ENCODE measurements around the gene HASPIN. TPM values are rescaled to one million over a fixed set of nuclear protein-coding genes. Genes with fewer than 3 reads are reported as not detected.
A peak's percentile ranks its signal among the peaks of the same experiment; 100 is the strongest.
"Not testable (repeated sequence)": the region's sequence is repeated elsewhere in the genome, so short reads cannot be mapped to it uniquely, and the experiment has no call there.

Gene HASPIN
- total RNA-seq, 2 experiments from 2014 or later, result 20.7 to 21.3 TPM

GRCh38 chr17:3699951-3700350 lies 23.8 kb upstream of the HASPIN start:
- no peak overlapping the region for H3K27ac Mint-ChIP-seq
- DNase-seq, result no peak
- peaks cover 11% of the 10 kb centered on the region for H3K36me3 Mint-ChIP-seq (ENCODE audit: low read depth)
- TF ChIP-seq, protein P1, sequence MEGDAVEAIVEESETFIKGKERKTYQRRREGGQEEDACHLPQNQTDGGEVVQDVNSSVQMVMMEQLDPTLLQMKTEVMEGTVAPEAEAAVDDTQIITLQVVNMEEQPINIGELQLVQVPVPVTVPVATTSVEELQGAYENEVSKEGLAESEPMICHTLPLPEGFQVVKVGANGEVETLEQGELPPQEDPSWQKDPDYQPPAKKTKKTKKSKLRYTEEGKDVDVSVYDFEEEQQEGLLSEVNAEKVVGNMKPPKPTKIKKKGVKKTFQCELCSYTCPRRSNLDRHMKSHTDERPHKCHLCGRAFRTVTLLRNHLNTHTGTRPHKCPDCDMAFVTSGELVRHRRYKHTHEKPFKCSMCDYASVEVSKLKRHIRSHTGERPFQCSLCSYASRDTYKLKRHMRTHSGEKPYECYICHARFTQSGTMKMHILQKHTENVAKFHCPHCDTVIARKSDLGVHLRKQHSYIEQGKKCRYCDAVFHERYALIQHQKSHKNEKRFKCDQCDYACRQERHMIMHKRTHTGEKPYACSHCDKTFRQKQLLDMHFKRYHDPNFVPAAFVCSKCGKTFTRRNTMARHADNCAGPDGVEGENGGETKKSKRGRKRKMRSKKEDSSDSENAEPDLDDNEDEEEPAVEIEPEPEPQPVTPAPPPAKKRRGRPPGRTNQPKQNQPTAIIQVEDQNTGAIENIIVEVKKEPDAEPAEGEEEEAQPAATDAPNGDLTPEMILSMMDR (IDR thresholded peaks at IDR 0.05), result no peak
- ChIA-PET POLR2A (interaction anchor here (7.6 kb wide), 1 partner anchor 10 kb away, joined by 75 read pairs; no protein-coding TSS in a partner anchor), CTCF (interaction anchor here (1.4 kb wide), 1 partner anchor 17 kb away, joined by 4 read pairs; no protein-coding TSS in a partner anchor)
- no peak for ATAC-seq
- H3K27me3 Mint-ChIP-seq, result no peaks in the 10 kb centered on the region
- H3K4me1 Mint-ChIP-seq (ENCODE audit: low read depth), result peaks cover 7% of the 10 kb centered on the region
- intact Hi-C loops (cut with micrococcal nuclease), result no loop called here
- H3K4me3 Mint-ChIP-seq, result no peak overlapping the region
- H3K9me3 Mint-ChIP-seq, result peaks cover 14% of the 10 kb centered on the region

DNA sequence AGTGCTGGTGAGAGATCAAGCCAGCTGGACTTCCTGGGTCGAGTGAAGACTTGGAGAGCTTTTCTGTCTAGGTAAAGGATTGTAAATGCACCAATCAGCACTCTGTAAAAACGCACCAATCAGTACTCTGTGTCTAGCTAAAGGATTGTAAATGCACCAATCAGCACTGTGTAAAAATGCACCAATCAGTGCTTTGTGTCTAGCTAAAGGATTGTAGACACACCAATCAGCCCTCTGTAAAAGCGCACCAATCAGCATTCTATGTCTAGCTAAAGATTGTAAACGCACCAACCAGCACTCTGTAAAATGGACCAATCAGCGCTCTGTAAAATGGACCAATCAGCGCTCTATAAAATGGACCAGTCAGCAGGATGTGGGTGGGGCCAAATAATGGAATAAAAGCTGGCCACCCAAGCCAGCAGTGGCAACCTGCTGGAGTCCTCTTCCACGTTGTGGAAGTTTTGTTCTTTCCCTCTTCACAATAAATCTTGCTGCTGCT lies 21.6 kb upstream of the HASPIN start:
- Mint-ChIP-seq H3K9me3 (peaks cover 14% of the 10 kb centered on the region), H3K36me3 (ENCODE audit: low read depth) (peaks cover 11% of the 10 kb centered on the region)
- H3K27ac Mint-ChIP-seq; H3K27me3 Mint-ChIP-seq; intact Hi-C loops (cut with micrococcal nuclease); H3K4me1 Mint-ChIP-seq (ENCODE audit: low read depth); CTCF ChIA-PET; H3K4me3 Mint-ChIP-seq: not testable (repeated sequence)
- DNase-seq (peak; percentile 19), ATAC-seq (peak; percentile 34)
- POLR2A ChIA-PET, result interaction anchor here (2.3 kb wide), 1 partner anchor 19 kb away, joined by 6 read pairs; no protein-coding TSS in a partner anchor

GRCh38 chr17:3704931-3705717 lies 18.6 kb upstream of the HASPIN start:
- ChIA-PET POLR2A (interaction anchor here (0.7 to 0.9 kb wide), 2 partner anchors 14 to 49 kb away, joined by 3 read pairs; no protein-coding TSS in a partner anchor), CTCF (interaction anchor here (1.6 kb wide), 1 partner anchor 13 kb away, joined by 3 read pairs; no protein-coding TSS in a partner anchor)
- Mint-ChIP-seq H3K27ac (no peak overlapping the region), H3K4me1 (ENCODE audit: low read depth) (peaks cover 26% of the 10 kb centered on the region), H3K27me3 (no peaks in the 10 kb centered on the region), H3K9me3 (peaks cover 9% of the 10 kb centered on the region), H3K4me3 (no peak overlapping the region), H3K36me3 (ENCODE audit: low read depth) (peaks cover 11% of the 10 kb centered on the region)
- DNase-seq (no peak), ATAC-seq (no peak)
- TF ChIP-seq, protein P1 (IDR thresholded peaks at IDR 0.05), result no peak
- intact Hi-C loops (cut with micrococcal nuclease), result no loop called here

GRCh38 chr17:3705718-3705984 lies 18.1 kb upstream of the HASPIN start:
- DNase-seq; H3K9me3 Mint-ChIP-seq; H3K27me3 Mint-ChIP-seq; H3K27ac Mint-ChIP-seq; ATAC-seq; H3K4me3 Mint-ChIP-seq; intact Hi-C loops (cut with micrococcal nuclease): not testable (repeated sequence)
- ChIA-PET CTCF (interaction anchor here (1.6 kb wide), 1 partner anchor 12 kb away, joined by 3 read pairs; no protein-coding TSS in a partner anchor), POLR2A (interaction anchor here (0.6 to 0.9 kb wide), 3 partner anchors 14 to 49 kb away, joined by 3 read pairs; no protein-coding TSS in a partner anchor)
- peaks cover 28% of the 10 kb centered on the region for H3K4me1 Mint-ChIP-seq (ENCODE audit: low read depth)
- H3K36me3 Mint-ChIP-seq (ENCODE audit: low read depth), result peaks cover 11% of the 10 kb centered on the region

GRCh38 chr17:3708366-3708765 lies 15.3 kb upstream of the HASPIN start:
- CTCF ChIA-PET, result interaction anchor here (1.0 to 2.1 kb wide), 5 partner anchors 12 to 31 kb away, joined by 3 to 7 read pairs (median 4); partner anchors contain the start of gene P2RX5
- Mint-ChIP-seq H3K27me3 (no peaks in the 10 kb centered on the region), H3K4me3 (no peak overlapping the region), H3K36me3 (ENCODE audit: low read depth) (peaks cover 17% of the 10 kb centered on the region), H3K27ac (peak overlapping the region; percentile 21), H3K9me3 (no peaks in the 10 kb centered on the region), H3K4me1 (ENCODE audit: low read depth) (peaks cover 47% of the 10 kb centered on the region)
- intact Hi-C loops (cut with micrococcal nuclease), result no loop called here
- DNase-seq, result no peak
- ATAC-seq, result no peak
- POLR2A ChIA-PET, result interaction anchor here (1.1 to 7.2 kb wide), 2 partner anchors 12 to 14 kb away, joined by 3 to 75 read pairs; partner anchors contain the start of gene P2RX5
- TF ChIP-seq, protein P1 (IDR thresholded peaks at IDR 0.05), result no peak

All from activated CD8-positive, alpha-beta T cell treated with anti-CD3 and anti-CD28 coated beads for 36 hours (primary cell).